ENCODE data around the gene MYH8.

MYH8 gene

GRCh38 chr17:10349403-10349802, 72.3 kb downstream of the MYH8 start:
- no peak overlapping the region for H3K4me3 ChIP-seq (ENCODE audit: low read depth, low read length)
- no peak for DNase-seq (ENCODE audit: low read depth)
- in situ Hi-C loops (cut with HindIII; ENCODE audit: low sequenced_read_pairs): no loop called here
- TF ChIP-seq CTCF (IDR thresholded peaks at IDR 0.05; ENCODE audit: low read depth, low read length, missing control alignments): no peak

GRCh38 chr17:10344816-10345215, 76.9 kb downstream of the MYH8 start:
- no peak overlapping the region for H3K4me3 ChIP-seq (ENCODE audit: low read depth, low read length)
- DNase-seq (ENCODE audit: low read depth): no peak
- no peak for TF ChIP-seq CTCF (IDR thresholded peaks at IDR 0.05; ENCODE audit: low read depth, low read length, missing control alignments)
- in situ Hi-C loops (cut with HindIII; ENCODE audit: low sequenced_read_pairs): no loop called here
